GM12878 (cell line): ENCODE results near the gene CHRNA3.

Source experiments
- CEBPB ChIP-seq, 2 experiments: fragments of 150-350 bp in 1 of 2; IDR thresholded peaks; 2 replicates each; pipeline ENCODE4 v1.6.1; 2012 to 2014; ENCODE audit warnings: low read depth in 2 of 2, low read length in 2 of 2, borderline replicate concordance in 1 of 2, inconsistent platforms in 1 of 2
- RAD21 ChIP-seq: IDR thresholded peaks from 2 replicates; pipeline ENCODE4 v1.6.1; 2011; ENCODE audit warnings: mild to moderate bottlenecking, low read depth, low read length, moderate library complexity; ENCODE audit not compliant: insufficient read depth
- RFX5 ChIP-seq: IDR thresholded peaks from 2 replicates; pipeline ENCODE4 v1.6.1; 2011; ENCODE audit warnings: low read depth, low read length, improper control_type of control experiment
- ZNF207 ChIP-seq: fragments of 450-650 bp; IDR thresholded peaks from 2 replicates; pipeline ENCODE4 v1.6.1; 2014; ENCODE audit warnings: antibody characterized with exemption, mild to moderate bottlenecking, borderline replicate concordance

- no peak for TF ChIP-seq ZNF207
- no peak for TF ChIP-seq CEBPB (IDR thresholded peaks at IDR 0.05; ENCODE audit: borderline replicate concordance in 1 of 2, low read depth in 2 of 2, low read length in 2 of 2)
- no peak for TF ChIP-seq RFX5
- TF ChIP-seq RAD21, result no peak
Measured at GRCh38 chr15:78663703-78664102, 42.9 kb upstream of the CHRNA3 start.
